HUES48 (cell line): Measurements from ENCODE around the gene ATRNL1.
"Not testable (repeated sequence)": the region's sequence is repeated elsewhere in the genome, so short reads cannot be mapped to it uniquely, and the experiment has no call there.

Source experiments
- H3K27ac ChIP-seq: one replicate; pipeline ENCODE4 v1.7.0; 2013; ENCODE audit warnings: low read depth, low read length, inconsistent platforms
- H3K27me3 ChIP-seq: 2 replicates; pipeline ENCODE4 v1.6.1; 2013; ENCODE audit warnings: mild to moderate bottlenecking, low read length; ENCODE audit not compliant: control insufficient read depth, insufficient read depth
- H3K36me3 ChIP-seq: 2 replicates; pipeline ENCODE4 v1.6.1; 2013; ENCODE audit warnings: low read length; ENCODE audit not compliant: control insufficient read depth, insufficient read depth
- H3K4me1 ChIP-seq: 2 replicates; pipeline ENCODE4 v1.6.1; 2013; ENCODE audit warnings: mild to moderate bottlenecking, low read length; ENCODE audit not compliant: control insufficient read depth, insufficient read depth
- H3K4me3 ChIP-seq: 2 replicates; pipeline ENCODE4 v1.5.1; 2013; ENCODE audit warnings: mild to moderate bottlenecking, low read depth, low read length
- H3K9ac ChIP-seq: 2 replicates; pipeline ENCODE4 v1.6.1; 2013; ENCODE audit warnings: mild to moderate bottlenecking, low read depth, low read length, moderate library complexity
- H3K9me3 ChIP-seq: 2 replicates; pipeline ENCODE4 v1.6.1; 2013; ENCODE audit warnings: low read length; ENCODE audit not compliant: control insufficient read depth, insufficient read depth

Gene ATRNL1

GRCh38 chr10:115136616-115137015, 43.5 kb downstream of the ATRNL1 start:
- H3K27ac ChIP-seq: no peak overlapping the region
- no peaks in the 10 kb centered on the region for H3K27me3 ChIP-seq
- H3K36me3 ChIP-seq: no peaks in the 10 kb centered on the region
- H3K4me1 ChIP-seq: no peaks in the 10 kb centered on the region
- H3K4me3 ChIP-seq: no peak overlapping the region
- H3K9ac ChIP-seq: no peak overlapping the region
- H3K9me3 ChIP-seq: peaks cover 11% of the 10 kb centered on the region

GRCh38 chr10:115141254-115141653, 48.1 kb downstream of the ATRNL1 start:
- Histone ChIP-seq H3K4me3 (no peak overlapping the region), H3K9ac (no peak overlapping the region), H3K4me1 (no peaks in the 10 kb centered on the region), H3K36me3 (no peaks in the 10 kb centered on the region), H3K27ac (no peak overlapping the region), H3K9me3 (peaks cover 9% of the 10 kb centered on the region), H3K27me3 (no peaks in the 10 kb centered on the region)

- H3K36me3 ChIP-seq: no peaks in the 10 kb centered on the region
- H3K9ac ChIP-seq: no peak overlapping the region
- no peaks in the 10 kb centered on the region for H3K27me3 ChIP-seq
- no peak overlapping the region for H3K4me3 ChIP-seq
- no peaks in the 10 kb centered on the region for H3K4me1 ChIP-seq
- no peaks in the 10 kb centered on the region for H3K9me3 ChIP-seq
- no peak overlapping the region for H3K27ac ChIP-seq
Measured at GRCh38 chr10:115157357-115157756, 64.2 kb downstream of the ATRNL1 start.

GRCh38 chr10:115163129-115163528, 70.0 kb downstream of the ATRNL1 start:
- no peak overlapping the region for H3K27ac ChIP-seq
- H3K4me3 ChIP-seq: no peak overlapping the region

GRCh38 chr10:115164220-115164619, 71.1 kb downstream of the ATRNL1 start:
- Histone ChIP-seq H3K9me3 (no peaks in the 10 kb centered on the region), H3K36me3 (0 out of 2 replicates have a peak, but pooled peaks cover 3% of the 10 kb centered on the region), H3K4me3 (no peak overlapping the region), H3K27me3 (no peaks in the 10 kb centered on the region), H3K9ac (no peak overlapping the region), H3K4me1 (no peaks in the 10 kb centered on the region), H3K27ac (no peak overlapping the region)

More at GRCh38 chr10:115163129-115163528, 70.0 kb downstream of the ATRNL1 start:
- Histone ChIP-seq H3K9me3 (no peaks in the 10 kb centered on the region), H3K9ac (no peak overlapping the region), H3K4me1 (no peaks in the 10 kb centered on the region), H3K36me3 (0 out of 2 replicates have a peak, but pooled peaks cover 3% of the 10 kb centered on the region), H3K27me3 (no peaks in the 10 kb centered on the region)

GRCh38 chr10:115167751-115168150, 74.6 kb downstream of the ATRNL1 start:
- H3K4me1 ChIP-seq: no peaks in the 10 kb centered on the region
- H3K4me3 ChIP-seq: no peak overlapping the region
- 0 out of 2 replicates have a peak, but pooled peaks cover 3% of the 10 kb centered on the region for H3K36me3 ChIP-seq
- no peaks in the 10 kb centered on the region for H3K9me3 ChIP-seq
- no peak overlapping the region for H3K9ac ChIP-seq
- no peaks in the 10 kb centered on the region for H3K27me3 ChIP-seq
- H3K27ac ChIP-seq: no peak overlapping the region

GRCh38 chr10:115171392-115171960, 78.3 kb downstream of the ATRNL1 start:
- no peaks in the 10 kb centered on the region for H3K9me3 ChIP-seq
- H3K4me3 ChIP-seq: no peak overlapping the region
- H3K9ac ChIP-seq: no peak overlapping the region

GRCh38 chr10:115173915-115174443, 80.8 kb downstream of the ATRNL1 start:
- Histone ChIP-seq H3K4me3 (no peak overlapping the region), H3K4me1 (no peaks in the 10 kb centered on the region), H3K9ac (no peak overlapping the region), H3K27me3 (no peaks in the 10 kb centered on the region), H3K9me3 (no peaks in the 10 kb centered on the region), H3K27ac (no peak overlapping the region), H3K36me3 (no peaks in the 10 kb centered on the region)

More at GRCh38 chr10:115171392-115171960, 78.3 kb downstream of the ATRNL1 start:
- Histone ChIP-seq H3K4me1 (no peaks in the 10 kb centered on the region), H3K27me3 (no peaks in the 10 kb centered on the region), H3K27ac (no peak overlapping the region), H3K36me3 (no peaks in the 10 kb centered on the region)

- not testable (repeated sequence) for H3K9me3 ChIP-seq, H3K4me3 ChIP-seq, H3K36me3 ChIP-seq, H3K27ac ChIP-seq, H3K9ac ChIP-seq, H3K27me3 ChIP-seq, H3K4me1 ChIP-seq
Measured at GRCh38 chr10:115207276-115207675, 114.1 kb downstream of the ATRNL1 start.

GRCh38 chr10:115209133-115209532, 116.0 kb downstream of the ATRNL1 start:
- H3K4me1 ChIP-seq: no peaks in the 10 kb centered on the region
- no peak overlapping the region for H3K9ac ChIP-seq
- no peaks in the 10 kb centered on the region for H3K9me3 ChIP-seq
- H3K36me3 ChIP-seq: no peaks in the 10 kb centered on the region
- no peak overlapping the region for H3K27ac ChIP-seq
- no peaks in the 10 kb centered on the region for H3K27me3 ChIP-seq
- H3K4me3 ChIP-seq: no peak overlapping the region

GRCh38 chr10:115214829-115215228, 121.7 kb downstream of the ATRNL1 start:
- Histone ChIP-seq H3K9ac (no peak overlapping the region), H3K27me3 (no peaks in the 10 kb centered on the region), H3K36me3 (no peaks in the 10 kb centered on the region), H3K27ac (no peak overlapping the region), H3K4me1 (no peaks in the 10 kb centered on the region), H3K4me3 (no peak overlapping the region), H3K9me3 (no peaks in the 10 kb centered on the region)
